ENCODE results near the gene RFNG.

RFNG gene

GRCh38 chr17:82022310-82022980 lies 29.2 kb downstream of the RFNG start, which contains the start of gene CENPX:
Gene CENPX (minus strand): TSS chr17:82022878. CDS start chr17:82022861, 17 bp downstream.
- Histone ChIP-seq H3K36me3 (ENCODE audit: insufficient read depth, low read length) (no peaks in the 10 kb centered on the region), H3K27ac (ENCODE audit: low read depth, low read length) (peak within 1 kb of the TSS; percentile 49)

GRCh38 chr17:82021900-82022309 lies 29.7 kb downstream of the RFNG start:
- H3K9ac ChIP-seq (ENCODE audit: low read length), result peak overlapping the region; percentile 24
- peak overlapping the region; percentile 75 to 86 for H3K4me3 ChIP-seq (ENCODE audit: low read depth in 1 of 2, low read length in 2 of 2)
- peaks cover 24% of the 10 kb centered on the region for H3K4me1 ChIP-seq (ENCODE audit: insufficient read depth, low read length)
- no peaks in the 10 kb centered on the region for H3K9me3 ChIP-seq (ENCODE audit: low read length)
- H3K27ac ChIP-seq (ENCODE audit: low read depth, low read length), result peak overlapping the region; percentile 49
- H3K36me3 ChIP-seq (ENCODE audit: insufficient read depth, low read length), result no peaks in the 10 kb centered on the region
- no peaks in the 10 kb centered on the region for H3K27me3 ChIP-seq (ENCODE audit: control insufficient read depth in 1 of 2, insufficient read depth in 2 of 2, low read length in 2 of 2)

More at GRCh38 chr17:82022310-82022980, 29.2 kb downstream of the RFNG start, which contains the start of gene CENPX:
- H3K4me3 ChIP-seq (ENCODE audit: low read depth in 1 of 2, low read length in 2 of 2), result peak within 1 kb of the TSS; percentile 75 to 86
- H3K27me3 ChIP-seq (ENCODE audit: control insufficient read depth in 1 of 2, insufficient read depth in 2 of 2, low read length in 2 of 2), result no peaks in the 10 kb centered on the region
- H3K4me1 ChIP-seq (ENCODE audit: insufficient read depth, low read length), result peaks cover 24% of the 10 kb centered on the region
- peak within 1 kb of the TSS; percentile 24 for H3K9ac ChIP-seq (ENCODE audit: low read length)
- H3K9me3 ChIP-seq (ENCODE audit: low read length), result no peaks in the 10 kb centered on the region

- H3K27me3 ChIP-seq (ENCODE audit: control insufficient read depth in 1 of 2, insufficient read depth in 2 of 2, low read length in 2 of 2), result no peaks in the 10 kb centered on the region
- peak overlapping the region; percentile 24 for H3K9ac ChIP-seq (ENCODE audit: low read length)
- H3K9me3 ChIP-seq (ENCODE audit: low read length), result no peaks in the 10 kb centered on the region
- peaks cover 24% of the 10 kb centered on the region for H3K4me1 ChIP-seq (ENCODE audit: insufficient read depth, low read length)
- H3K27ac ChIP-seq (ENCODE audit: low read depth, low read length), result no peak overlapping the region
- peak overlapping the region in 1 of 2 donors; percentile 75 for H3K4me3 ChIP-seq (ENCODE audit: low read depth in 1 of 2, low read length in 2 of 2)
- no peaks in the 10 kb centered on the region for H3K36me3 ChIP-seq (ENCODE audit: insufficient read depth, low read length)
Observed at GRCh38 chr17:82021107-82021899, 30.3 kb downstream of the RFNG start.

- Histone ChIP-seq H3K9me3 (ENCODE audit: low read length) (no peaks in the 10 kb centered on the region), H3K4me3 (ENCODE audit: low read depth in 1 of 2, low read length in 2 of 2) (no peak overlapping the region), H3K27ac (ENCODE audit: low read depth, low read length) (no peak overlapping the region), H3K27me3 (ENCODE audit: control insufficient read depth in 1 of 2, insufficient read depth in 2 of 2, low read length in 2 of 2) (no peaks in the 10 kb centered on the region), H3K36me3 (ENCODE audit: insufficient read depth, low read length) (no peaks in the 10 kb centered on the region), H3K9ac (ENCODE audit: low read length) (no peak overlapping the region), H3K4me1 (ENCODE audit: insufficient read depth, low read length) (peaks cover 24% of the 10 kb centered on the region)
Observed at GRCh38 chr17:82020572-82021106, 31.0 kb downstream of the RFNG start.

- Histone ChIP-seq H3K27me3 (ENCODE audit: control insufficient read depth in 1 of 2, insufficient read depth in 2 of 2, low read length in 2 of 2) (no peaks in the 10 kb centered on the region), H3K9ac (ENCODE audit: low read length) (no peak overlapping the region), H3K27ac (ENCODE audit: low read depth, low read length) (no peak overlapping the region), H3K4me1 (ENCODE audit: insufficient read depth, low read length) (peaks cover 24% of the 10 kb centered on the region), H3K9me3 (ENCODE audit: low read length) (no peaks in the 10 kb centered on the region), H3K36me3 (ENCODE audit: insufficient read depth, low read length) (no peaks in the 10 kb centered on the region), H3K4me3 (ENCODE audit: low read depth in 1 of 2, low read length in 2 of 2) (no peak overlapping the region)
Observed at GRCh38 chr17:82019690-82020571, 31.7 kb downstream of the RFNG start.

GRCh38 chr17:82018989-82019689 lies 32.5 kb downstream of the RFNG start:
- Histone ChIP-seq H3K4me1 (ENCODE audit: insufficient read depth, low read length) (peaks cover 22% of the 10 kb centered on the region), H3K9ac (ENCODE audit: low read length) (no peak overlapping the region), H3K27me3 (ENCODE audit: control insufficient read depth in 1 of 2, insufficient read depth in 2 of 2, low read length in 2 of 2) (no peaks in the 10 kb centered on the region), H3K9me3 (ENCODE audit: low read length) (no peaks in the 10 kb centered on the region), H3K27ac (ENCODE audit: low read depth, low read length) (no peak overlapping the region), H3K4me3 (ENCODE audit: low read depth in 1 of 2, low read length in 2 of 2) (no peak overlapping the region), H3K36me3 (ENCODE audit: insufficient read depth, low read length) (no peaks in the 10 kb centered on the region)

- Histone ChIP-seq H3K9ac (ENCODE audit: low read length) (no peak overlapping the region), H3K27ac (ENCODE audit: low read depth, low read length) (no peak overlapping the region), H3K36me3 (ENCODE audit: insufficient read depth, low read length) (no peaks in the 10 kb centered on the region), H3K9me3 (ENCODE audit: low read length) (no peaks in the 10 kb centered on the region), H3K4me3 (ENCODE audit: low read depth in 1 of 2, low read length in 2 of 2) (no peak overlapping the region), H3K4me1 (ENCODE audit: insufficient read depth, low read length) (peaks cover 15% of the 10 kb centered on the region), H3K27me3 (ENCODE audit: control insufficient read depth in 1 of 2, insufficient read depth in 2 of 2, low read length in 2 of 2) (no peaks in the 10 kb centered on the region)
Observed at GRCh38 chr17:82018152-82018988, 33.2 kb downstream of the RFNG start.

GRCh38 chr17:82017612-82018151 lies 33.9 kb downstream of the RFNG start:
- H3K9ac ChIP-seq (ENCODE audit: low read length), result no peak overlapping the region
- H3K36me3 ChIP-seq (ENCODE audit: insufficient read depth, low read length), result no peaks in the 10 kb centered on the region
- H3K9me3 ChIP-seq (ENCODE audit: low read length), result no peaks in the 10 kb centered on the region
- H3K4me3 ChIP-seq (ENCODE audit: low read depth in 1 of 2, low read length in 2 of 2), result no peak overlapping the region
- H3K4me1 ChIP-seq (ENCODE audit: insufficient read depth, low read length), result peaks cover 20% of the 10 kb centered on the region
- no peaks in the 10 kb centered on the region for H3K27me3 ChIP-seq (ENCODE audit: control insufficient read depth in 1 of 2, insufficient read depth in 2 of 2, low read length in 2 of 2)
- H3K27ac ChIP-seq (ENCODE audit: low read depth, low read length), result no peak overlapping the region

GRCh38 chr17:82016875-82017459 lies 34.6 kb downstream of the RFNG start:
- Histone ChIP-seq H3K9me3 (ENCODE audit: low read length) (no peaks in the 10 kb centered on the region), H3K4me3 (ENCODE audit: low read depth in 1 of 2, low read length in 2 of 2) (no peak overlapping the region), H3K36me3 (ENCODE audit: insufficient read depth, low read length) (no peaks in the 10 kb centered on the region), H3K27me3 (ENCODE audit: control insufficient read depth in 1 of 2, insufficient read depth in 2 of 2, low read length in 2 of 2) (no peaks in the 10 kb centered on the region), H3K27ac (ENCODE audit: low read depth, low read length) (no peak overlapping the region), H3K4me1 (ENCODE audit: insufficient read depth, low read length) (peaks cover 17% of the 10 kb centered on the region), H3K9ac (ENCODE audit: low read length) (no peak overlapping the region)

Measured in muscle layer of colon (tissue), 2 donors.